ENCODE measurements around the gene DNASE1L3.
"Not testable (repeated sequence)": the region's sequence is repeated elsewhere in the genome, so short reads cannot be mapped to it uniquely, and the experiment has no call there.

The DNASE1L3 gene

DNA sequence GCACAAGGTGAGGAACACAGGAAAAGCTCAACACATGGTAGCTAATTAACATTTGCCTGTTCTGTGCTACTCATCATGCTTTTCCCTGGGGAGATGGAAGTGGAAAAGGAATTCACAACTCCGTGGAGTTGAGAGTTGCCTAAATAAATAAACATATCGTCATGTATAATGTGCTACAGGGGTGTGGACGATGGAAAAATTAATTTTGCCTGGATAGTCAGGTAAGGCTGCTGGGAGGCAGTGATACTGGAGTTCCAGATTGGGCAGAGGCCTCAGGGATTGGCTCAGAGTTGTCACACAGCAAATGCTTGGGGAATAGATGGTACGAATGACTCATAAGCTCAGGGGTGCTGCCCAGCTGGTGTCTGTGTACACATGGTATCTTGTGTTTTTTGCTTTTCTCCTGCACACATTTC, 23.8 kb upstream of the DNASE1L3 start:
- TF ChIP-seq, protein P1, sequence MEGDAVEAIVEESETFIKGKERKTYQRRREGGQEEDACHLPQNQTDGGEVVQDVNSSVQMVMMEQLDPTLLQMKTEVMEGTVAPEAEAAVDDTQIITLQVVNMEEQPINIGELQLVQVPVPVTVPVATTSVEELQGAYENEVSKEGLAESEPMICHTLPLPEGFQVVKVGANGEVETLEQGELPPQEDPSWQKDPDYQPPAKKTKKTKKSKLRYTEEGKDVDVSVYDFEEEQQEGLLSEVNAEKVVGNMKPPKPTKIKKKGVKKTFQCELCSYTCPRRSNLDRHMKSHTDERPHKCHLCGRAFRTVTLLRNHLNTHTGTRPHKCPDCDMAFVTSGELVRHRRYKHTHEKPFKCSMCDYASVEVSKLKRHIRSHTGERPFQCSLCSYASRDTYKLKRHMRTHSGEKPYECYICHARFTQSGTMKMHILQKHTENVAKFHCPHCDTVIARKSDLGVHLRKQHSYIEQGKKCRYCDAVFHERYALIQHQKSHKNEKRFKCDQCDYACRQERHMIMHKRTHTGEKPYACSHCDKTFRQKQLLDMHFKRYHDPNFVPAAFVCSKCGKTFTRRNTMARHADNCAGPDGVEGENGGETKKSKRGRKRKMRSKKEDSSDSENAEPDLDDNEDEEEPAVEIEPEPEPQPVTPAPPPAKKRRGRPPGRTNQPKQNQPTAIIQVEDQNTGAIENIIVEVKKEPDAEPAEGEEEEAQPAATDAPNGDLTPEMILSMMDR (IDR thresholded peaks at IDR 0.05): no peak
- DNase-seq (ENCODE audit: low spot score): no peak
- Histone ChIP-seq H3K4me3 (no peak overlapping the region), H3K27ac (no peak overlapping the region)

DNA sequence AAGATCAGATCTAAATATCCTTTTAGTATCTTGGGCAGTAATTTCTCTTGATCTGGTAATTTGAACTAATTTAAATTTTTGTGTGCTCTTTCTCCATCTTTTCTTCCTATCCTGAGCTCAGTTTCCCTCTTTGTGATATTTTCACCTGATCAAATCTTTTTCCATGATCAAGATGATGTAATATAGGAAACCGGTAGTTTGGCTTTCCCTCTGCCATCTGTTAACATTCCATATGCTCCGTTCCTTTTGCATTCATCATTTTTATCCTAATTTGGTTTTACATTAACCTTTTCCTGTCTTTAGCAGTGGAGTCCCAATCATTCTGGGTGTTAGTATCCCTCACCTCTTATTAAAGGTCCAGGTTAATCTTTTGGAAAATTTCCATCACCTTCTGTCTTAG, 20.9 kb upstream of the DNASE1L3 start:
- TF ChIP-seq, protein P1 (IDR thresholded peaks at IDR 0.05): no peak
- no peak overlapping the region for H3K4me3 ChIP-seq

GRCh38 chr3:58230876-58231552, 20.2 kb upstream of the DNASE1L3 start:
- Histone ChIP-seq H3K4me3 (no peak overlapping the region), H3K27ac (no peak overlapping the region)
- TF ChIP-seq, protein P1 (IDR thresholded peaks at IDR 0.05): no peak
- no peak for DNase-seq (ENCODE audit: low spot score)

More for the DNA sequence above, 20.9 kb upstream of the DNASE1L3 start:
- no peak overlapping the region for H3K27ac ChIP-seq
- no peak for DNase-seq (ENCODE audit: low spot score)

- H3K27ac ChIP-seq; H3K4me3 ChIP-seq; DNase-seq (ENCODE audit: low spot score): not testable (repeated sequence)
These were observed 17.2 kb upstream of the DNASE1L3 start for GRCh38 chr3:58227933-58228332.

GRCh38 chr3:58223855-58224254, 13.1 kb upstream of the DNASE1L3 start:
- no peak for DNase-seq (ENCODE audit: low spot score)
- no peak overlapping the region for H3K4me3 ChIP-seq
- TF ChIP-seq, protein P1 (IDR thresholded peaks at IDR 0.05): no peak
- no peak overlapping the region for H3K27ac ChIP-seq

GRCh38 chr3:58222161-58222724, 11.5 kb upstream of the DNASE1L3 start:
- TF ChIP-seq, protein P1 (IDR thresholded peaks at IDR 0.05): no peak
- Histone ChIP-seq H3K4me3 (no peak overlapping the region), H3K27ac (no peak overlapping the region)
- DNase-seq (ENCODE audit: low spot score): peak; percentile 26

GRCh38 chr3:58218904-58219303, 8.1 kb upstream of the DNASE1L3 start:
- TF ChIP-seq, protein P1 (IDR thresholded peaks at IDR 0.05): no peak
- no peak overlapping the region for H3K4me3 ChIP-seq
- no peak overlapping the region for H3K27ac ChIP-seq
- no peak for DNase-seq (ENCODE audit: low spot score)

Data from coronary artery (tissue), 2 donors.